ENCODE data around the gene LMBRD1.

The LMBRD1 gene

GRCh38 chr6:69722683-69723082 lies 74.1 kb downstream of the LMBRD1 start:
- no peak for TF ChIP-seq CTCF (IDR thresholded peaks at IDR 0.05)

- peak; percentile 50; the same call in 1 of the 2 replicates for TF ChIP-seq CTCF (IDR thresholded peaks at IDR 0.05)
Observed at GRCh38 chr6:69719602-69720193, 77.1 kb downstream of the LMBRD1 start.

GRCh38 chr6:69706724-69707123 lies 90.1 kb downstream of the LMBRD1 start:
- no peak for TF ChIP-seq CTCF (IDR thresholded peaks at IDR 0.05)

- TF ChIP-seq CTCF (IDR thresholded peaks at IDR 0.05) = no peak
Observed at GRCh38 chr6:69705954-69706353, 90.9 kb downstream of the LMBRD1 start.

- no peak for TF ChIP-seq CTCF (IDR thresholded peaks at IDR 0.05)
Observed at GRCh38 chr6:69704916-69705315, 91.9 kb downstream of the LMBRD1 start.

GRCh38 chr6:69699655-69700054 lies 97.2 kb downstream of the LMBRD1 start:
- TF ChIP-seq CTCF (IDR thresholded peaks at IDR 0.05) = no peak

GRCh38 chr6:69696273-69696672 lies 100.5 kb downstream of the LMBRD1 start:
- no peak for TF ChIP-seq CTCF (IDR thresholded peaks at IDR 0.05)

GRCh38 chr6:69693762-69694161 lies 103.0 kb downstream of the LMBRD1 start:
- TF ChIP-seq CTCF (IDR thresholded peaks at IDR 0.05) = no peak

Measured in LNCAP (cell line).